GM10847 (cell line): ENCODE measurements around the gene FHAD1.

Experiments used
- POLR2A ChIP-seq: IDR thresholded peaks from 2 replicates; pipeline ENCODE4 v1.6.1; 2011; ENCODE audit not compliant: insufficient read length; ENCODE audit errors: extremely low read depth

Gene FHAD1

GRCh38 chr1:15409388-15410222 lies 162.6 kb downstream of the FHAD1 start, which contains the start of gene EFHD2:
EFHD2 (plus strand) TSS chr1:15409888; CDS start chr1:15409972, 84 bp downstream.
- peak; percentile 86 for TF ChIP-seq POLR2A

- no peak for TF ChIP-seq POLR2A
These were observed 163.3 kb downstream of the FHAD1 start for GRCh38 chr1:15410223-15410883.

GRCh38 chr1:15410884-15411245 lies 163.8 kb downstream of the FHAD1 start:
- TF ChIP-seq POLR2A: no peak

GRCh38 chr1:15411593-15412137 lies 164.6 kb downstream of the FHAD1 start:
- no peak for TF ChIP-seq POLR2A

GRCh38 chr1:15412175-15412800 lies 165.3 kb downstream of the FHAD1 start:
- no peak for TF ChIP-seq POLR2A

GRCh38 chr1:15412843-15413242 lies 165.8 kb downstream of the FHAD1 start:
- TF ChIP-seq POLR2A: no peak

GRCh38 chr1:15413563-15414444 lies 166.8 kb downstream of the FHAD1 start:
- TF ChIP-seq POLR2A: no peak

GRCh38 chr1:15414445-15414983 lies 167.5 kb downstream of the FHAD1 start:
- no peak for TF ChIP-seq POLR2A

GRCh38 chr1:15417059-15417934 lies 170.3 kb downstream of the FHAD1 start:
- TF ChIP-seq POLR2A: no peak

GRCh38 chr1:15418806-15419515 lies 171.9 kb downstream of the FHAD1 start:
- TF ChIP-seq POLR2A: no peak

GRCh38 chr1:15420853-15421465 lies 173.9 kb downstream of the FHAD1 start:
- TF ChIP-seq POLR2A: no peak

GRCh38 chr1:15422871-15423270 lies 175.8 kb downstream of the FHAD1 start:
- no peak for TF ChIP-seq POLR2A
